ENCODE results near the gene MPRIP.

MPRIP gene

GRCh38 chr17:17050346-17051345, 8.4 kb downstream of the MPRIP start:
- H3K27me3 ChIP-seq = no peaks in the 10 kb centered on the region
- peaks cover 4 to 10% of the 10 kb centered on the region in 2 experiments for H3K4me1 ChIP-seq (ENCODE audit: control insufficient read depth in 1 of 2, insufficient read depth in 1 of 2, low read depth in 1 of 2, low read length in 1 of 2)
- H3K36me3 ChIP-seq = no peaks in the 10 kb centered on the region
- no peak overlapping the region for H3K27ac ChIP-seq
- no peaks in the 10 kb centered on the region for H3K9me3 ChIP-seq
- TF ChIP-seq CTCF (IDR thresholded peaks at IDR 0.05) = no peak
- H3K4me3 ChIP-seq (ENCODE audit: low read depth in 1 of 2, low read length in 1 of 2) = no peak overlapping the region

DNA sequence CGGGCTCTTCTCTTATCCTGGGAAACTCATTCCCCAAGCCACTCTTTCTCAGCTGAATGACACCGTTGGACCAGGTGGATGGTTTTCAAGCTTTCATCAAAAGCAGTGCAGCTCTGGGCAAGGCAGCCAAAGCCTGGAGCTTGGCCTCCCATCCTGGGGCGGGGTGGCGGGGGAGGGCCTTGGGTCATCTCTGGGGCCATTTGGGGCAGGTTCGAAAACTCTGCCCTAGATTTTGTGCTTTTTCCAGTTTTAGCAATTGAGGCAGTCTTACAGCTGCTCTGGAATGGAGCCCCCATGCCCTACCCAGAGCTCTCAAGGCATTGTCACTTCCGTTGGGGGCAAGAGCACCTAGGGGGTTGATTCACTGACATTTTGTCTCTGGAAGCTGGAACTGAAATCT, 9.1 kb downstream of the MPRIP start:
- no peaks in the 10 kb centered on the region for H3K9me3 ChIP-seq
- no peaks in the 10 kb centered on the region for H3K27me3 ChIP-seq
- TF ChIP-seq CTCF (IDR thresholded peaks at IDR 0.05) = no peak
- no peak overlapping the region for H3K4me3 ChIP-seq (ENCODE audit: low read depth in 1 of 2, low read length in 1 of 2)
- H3K27ac ChIP-seq = no peak overlapping the region
- H3K36me3 ChIP-seq = no peaks in the 10 kb centered on the region
- H3K4me1 ChIP-seq (ENCODE audit: control insufficient read depth in 1 of 2, insufficient read depth in 1 of 2, low read depth in 1 of 2, low read length in 1 of 2) = peaks cover 4 to 10% of the 10 kb centered on the region in 2 experiments

GRCh38 chr17:17051791-17052461, 9.7 kb downstream of the MPRIP start:
- Histone ChIP-seq H3K27ac (no peak overlapping the region), H3K9me3 (no peaks in the 10 kb centered on the region), H3K36me3 (no peaks in the 10 kb centered on the region), H3K4me3 (ENCODE audit: low read depth in 1 of 2, low read length in 1 of 2) (no peak overlapping the region), H3K27me3 (no peaks in the 10 kb centered on the region), H3K4me1 (ENCODE audit: control insufficient read depth in 1 of 2, insufficient read depth in 1 of 2, low read depth in 1 of 2, low read length in 1 of 2) (peaks cover 4 to 10% of the 10 kb centered on the region in 2 experiments)
- no peak for TF ChIP-seq CTCF (IDR thresholded peaks at IDR 0.05)

GRCh38 chr17:17052462-17053221, 10.4 kb downstream of the MPRIP start:
- TF ChIP-seq CTCF (IDR thresholded peaks at IDR 0.05) = no peak
- peaks cover 2% of the 10 kb centered on the region for H3K36me3 ChIP-seq
- H3K9me3 ChIP-seq = no peaks in the 10 kb centered on the region
- peak overlapping the region; percentile 41 for H3K27ac ChIP-seq
- H3K27me3 ChIP-seq = no peaks in the 10 kb centered on the region
- no peak overlapping the region for H3K4me3 ChIP-seq (ENCODE audit: low read depth in 1 of 2, low read length in 1 of 2)
- H3K4me1 ChIP-seq (ENCODE audit: control insufficient read depth in 1 of 2, insufficient read depth in 1 of 2, low read depth in 1 of 2, low read length in 1 of 2) = peaks cover 4 to 10% of the 10 kb centered on the region in 2 experiments

Data from neutrophil (primary cell).